K562 (cell line): ENCODE measurements around the gene BAD. TPM values are rescaled to one million over a fixed set of nuclear protein-coding genes. Genes with fewer than 3 reads are reported as not detected.

ENCODE experiments used
- CHD4 ChIP-seq: fragments of 200-600 bp; sonication (generic); IDR thresholded peaks from 3 replicates; pipeline ENCODE4 v1.6.1; 2012; ENCODE audit warnings: low read depth, mild to moderate bottlenecking, mixed read lengths, low read length, inconsistent platforms; ENCODE audit not compliant: insufficient read depth, insufficient replicate concordance, poor library complexity, severe bottlenecking
- PHB ChIP-seq: fragments of 250-450 bp; sonication (Bioruptor Pico); IDR thresholded peaks from 2 replicates; pipeline ENCODE4 v1.5.0; 2021
- RBM25 ChIP-seq: fragments of 200-400 bp; formaldehyde crosslinking; IDR thresholded peaks from 2 replicates; pipeline ENCODE4 v1.6.1; 2018; ENCODE audit warnings: low read length, low read depth, moderate library complexity; ENCODE audit not compliant: severe bottlenecking
- SOX6 ChIP-seq: fragments of 450-650 bp; IDR thresholded peaks from 2 replicates; pipeline ENCODE4 v1.6.1; 2014; ENCODE audit warnings: mild to moderate bottlenecking
- ZNF197 ChIP-seq: fragments of 200-800 bp; sonication (Bioruptor generic); IDR thresholded peaks from 2 replicates; pipeline ENCODE4 v1.6.1; 2016; ENCODE audit warnings: low read depth, missing genetic modification characterization, missing compliant biosample characterization
- polyA plus RNA-seq, 8 experiments: library from polyadenylated mRNA; depleted of rRNA in 4 of 8; stranded (reverse) in 5 of 8; unstranded in 3 of 8; fragments of >200 nt; fragmentation: Nextera tagmentation in 2 of 8; fragmentation: Illumina TruSeq in 1 of 8; extraction: Ambion mirVana in 2 of 8; extraction: Trizol in 1 of 8; gene quantifications; 2 replicates each; pipeline versions ENCODE4 v1.2.1 to v1.2.3, GENCODE V29; 2011 to 2014; ENCODE audit warnings: inconsistent platforms in 1 of 8, missing spikeins in 1 of 8
- total RNA-seq, 7 experiments: library from RNA; depleted of rRNA in 6 of 7; stranded (reverse); fragments of >200 nt in 6 of 7; fragmentation: Illumina TruSeq in 2 of 7; extraction: Trizol in 2 of 7; gene quantifications; 2 replicates each; pipeline versions ENCODE4 v1.2.1 to v1.2.3, GENCODE V29; 2011 to 2021; ENCODE audit warnings: low replicate concordance in 1 of 7
- TF ChIP-seq, protein P1 (sequence below): fragments of 450-650 bp; IDR thresholded peaks from 2 replicates; pipeline ENCODE4 v1.7.1; 2018; ENCODE audit warnings: mild to moderate bottlenecking, low read depth; ENCODE audit not compliant: partially characterized antibody
- TF ChIP-seq, protein P2 (sequence below): fragments of 450-650 bp; formaldehyde crosslinking; IDR thresholded peaks from 2 replicates; pipeline ENCODE4 v1.4.0; 2020; ENCODE audit warnings: mild to moderate bottlenecking, moderate library complexity
- TF ChIP-seq, protein P3 (sequence below): fragments of 250-450 bp; sonication (Bioruptor Pico); IDR thresholded peaks from 2 replicates; pipeline ENCODE4 v1.5.0; 2021; ENCODE audit warnings: mild to moderate bottlenecking, moderate library complexity

Gene BAD
- total and polyA plus RNA-seq, 9 of the 15 experiments (the other 6 are each of a cell fraction or from before 2014, with no cell fraction given) = 0.61 to 45.6 (median 11.8) TPM

DNA sequence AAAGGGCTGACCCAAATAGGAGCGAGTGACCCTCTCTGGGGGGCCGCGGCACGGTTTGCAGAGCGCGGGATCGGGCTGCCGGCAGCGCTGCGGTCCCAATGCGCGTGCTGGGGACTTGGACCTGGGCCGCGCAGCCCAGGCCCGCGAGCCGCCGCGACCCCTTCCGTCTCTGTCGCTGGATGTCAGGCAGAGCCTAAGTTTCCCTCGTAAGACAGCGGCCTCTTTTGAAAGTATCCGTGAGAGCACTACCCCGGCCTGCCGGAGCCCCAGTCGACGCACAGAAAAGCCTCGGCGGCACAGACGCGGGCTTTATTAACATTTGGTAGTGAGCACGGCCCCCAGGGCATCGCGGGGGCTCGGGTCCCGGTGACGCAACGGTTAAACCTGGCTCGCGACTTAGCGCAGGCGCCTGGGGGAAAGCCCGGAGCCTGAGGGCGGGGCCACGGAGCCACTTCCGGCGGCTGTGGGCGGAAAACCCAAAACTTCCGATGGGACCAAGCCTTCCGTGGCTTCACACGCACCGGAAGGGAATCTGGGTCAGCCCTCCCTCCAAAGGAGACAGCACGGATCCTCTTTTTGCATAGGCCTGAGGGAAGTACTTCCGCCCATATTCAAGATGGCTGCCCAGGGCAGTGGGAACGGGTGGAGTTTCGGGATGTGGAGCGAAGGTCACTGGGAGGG lies 14.8 kb downstream of the BAD start (continued):
- TF ChIP-seq, protein P1, sequence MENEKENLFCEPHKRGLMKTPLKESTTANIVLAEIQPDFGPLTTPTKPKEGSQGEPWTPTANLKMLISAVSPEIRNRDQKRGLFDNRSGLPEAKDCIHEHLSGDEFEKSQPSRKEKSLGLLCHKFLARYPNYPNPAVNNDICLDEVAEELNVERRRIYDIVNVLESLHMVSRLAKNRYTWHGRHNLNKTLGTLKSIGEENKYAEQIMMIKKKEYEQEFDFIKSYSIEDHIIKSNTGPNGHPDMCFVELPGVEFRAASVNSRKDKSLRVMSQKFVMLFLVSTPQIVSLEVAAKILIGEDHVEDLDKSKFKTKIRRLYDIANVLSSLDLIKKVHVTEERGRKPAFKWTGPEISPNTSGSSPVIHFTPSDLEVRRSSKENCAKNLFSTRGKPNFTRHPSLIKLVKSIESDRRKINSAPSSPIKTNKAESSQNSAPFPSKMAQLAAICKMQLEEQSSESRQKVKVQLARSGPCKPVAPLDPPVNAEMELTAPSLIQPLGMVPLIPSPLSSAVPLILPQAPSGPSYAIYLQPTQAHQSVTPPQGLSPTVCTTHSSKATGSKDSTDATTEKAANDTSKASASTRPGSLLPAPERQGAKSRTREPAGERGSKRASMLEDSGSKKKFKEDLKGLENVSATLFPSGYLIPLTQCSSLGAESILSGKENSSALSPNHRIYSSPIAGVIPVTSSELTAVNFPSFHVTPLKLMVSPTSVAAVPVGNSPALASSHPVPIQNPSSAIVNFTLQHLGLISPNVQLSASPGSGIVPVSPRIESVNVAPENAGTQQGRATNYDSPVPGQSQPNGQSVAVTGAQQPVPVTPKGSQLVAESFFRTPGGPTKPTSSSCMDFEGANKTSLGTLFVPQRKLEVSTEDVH = peak; percentile 99
- TF ChIP-seq SOX6 (0 out of 2 replicates have a peak, but pooled peaks have one; percentile 4), ZNF197 (CRISPR knock-in tag) (peak; percentile 34; the same call in 1 of the 2 replicates), PHB (peak; percentile 78), RBM25 (no peak), CHD4 (peak; percentile 7)
- TF ChIP-seq, protein P2, sequence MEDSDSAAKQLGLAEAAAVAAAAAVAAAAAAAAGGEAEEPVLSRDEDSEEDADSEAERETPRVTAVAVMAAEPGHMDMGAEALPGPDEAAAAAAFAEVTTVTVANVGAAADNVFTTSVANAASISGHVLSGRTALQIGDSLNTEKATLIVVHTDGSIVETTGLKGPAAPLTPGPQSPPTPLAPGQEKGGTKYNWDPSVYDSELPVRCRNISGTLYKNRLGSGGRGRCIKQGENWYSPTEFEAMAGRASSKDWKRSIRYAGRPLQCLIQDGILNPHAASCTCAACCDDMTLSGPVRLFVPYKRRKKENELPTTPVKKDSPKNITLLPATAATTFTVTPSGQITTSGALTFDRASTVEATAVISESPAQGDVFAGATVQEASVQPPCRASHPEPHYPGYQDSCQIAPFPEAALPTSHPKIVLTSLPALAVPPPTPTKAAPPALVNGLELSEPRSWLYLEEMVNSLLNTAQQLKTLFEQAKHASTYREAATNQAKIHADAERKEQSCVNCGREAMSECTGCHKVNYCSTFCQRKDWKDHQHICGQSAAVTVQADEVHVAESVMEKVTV = peak; percentile 33
- TF ChIP-seq, protein P3, sequence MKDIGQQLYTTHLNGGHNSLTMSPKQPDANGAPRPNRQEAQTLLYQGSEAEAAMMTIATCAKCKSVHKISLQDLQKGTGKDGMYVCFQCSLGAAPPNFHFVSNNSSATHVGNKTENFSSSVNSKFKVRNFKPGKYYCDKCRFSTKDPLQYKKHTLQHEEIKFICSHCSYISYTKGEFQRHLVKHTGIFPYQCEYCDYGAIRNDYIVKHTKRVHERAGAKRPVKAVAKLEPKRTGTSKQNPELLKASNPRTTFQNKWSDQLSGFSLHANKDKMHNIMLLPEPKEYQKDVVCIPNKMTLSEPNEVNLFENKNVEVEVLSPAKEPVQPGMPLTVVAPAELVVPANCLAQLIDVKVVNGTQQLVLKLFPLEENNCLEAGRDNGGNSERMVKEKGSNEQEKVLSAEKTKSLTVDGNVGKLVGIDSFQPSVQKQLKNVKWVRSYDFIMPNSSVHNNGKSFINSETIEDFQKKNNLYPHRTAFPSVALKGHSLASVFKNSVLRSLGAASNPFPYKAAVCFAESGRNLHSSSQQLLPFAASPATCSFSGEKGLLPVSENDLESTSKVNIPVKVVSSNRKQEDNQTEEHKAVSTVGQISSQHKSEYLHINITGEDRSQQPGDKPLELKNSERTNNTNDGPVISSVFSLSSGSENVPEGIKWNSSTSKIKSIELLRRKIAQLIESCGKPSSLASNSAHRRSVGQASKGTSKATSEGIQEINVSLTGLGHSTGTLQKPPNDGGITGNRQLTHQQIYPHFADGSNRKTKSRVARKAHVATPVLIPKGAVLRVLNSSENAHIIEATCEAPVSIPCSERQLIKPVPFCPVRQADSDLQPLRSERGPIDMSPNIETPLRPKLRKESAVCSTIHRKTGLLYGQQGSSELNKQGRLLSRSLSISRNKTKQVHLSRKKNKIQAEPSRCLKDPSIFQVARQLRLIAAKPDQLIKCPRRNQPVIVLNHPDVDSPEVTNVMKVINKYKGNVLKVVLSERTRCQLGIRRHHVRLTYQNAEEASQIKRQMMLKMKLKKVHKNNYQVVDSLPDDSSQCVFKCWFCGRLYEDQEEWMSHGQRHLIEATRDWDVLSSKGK = no peak
